Heart left ventricle (tissue), 16 donors: Measurements from ENCODE around the gene SLC22A13. TPM values are rescaled to one million over a fixed set of nuclear protein-coding genes. Genes with fewer than 3 reads are reported as not detected.

Source experiments
- ATAC-seq, 4 donors: fragments of 200-7000 bp; cut with Tn5 transposase; one replicate each; pipeline ENCODE4 v1.9.1; 2020 to 2022; ENCODE audit warnings: moderate library complexity in 4 of 4, mild to moderate bottlenecking in 3 of 4, moderate number of reproducible peaks in 1 of 4
- DNase-seq, 5 donors: peaks; one replicate each; pipeline ENCODE4 v3.0.0-alpha.2; 2020
- H3K27ac ChIP-seq, 12 donors: fragments of 200-600 bp; sonication (generic) in 4 of 12; one replicate each; pipeline versions ENCODE4 v1.5.0 to v1.8.0; 2016 to 2022; ENCODE audit warnings: mild to moderate bottlenecking in 2 of 12
- H3K27me3 ChIP-seq, 9 donors: fragments of 200-600 bp; sonication (generic) in 2 of 9; one replicate each; pipeline versions ENCODE4 v1.5.1 to v1.8.0; 2016 to 2022; ENCODE audit warnings: mild to moderate bottlenecking in 3 of 9
- H3K36me3 ChIP-seq, 9 donors: fragments of 200-600 bp; sonication (generic) in 2 of 9; one replicate each; pipeline versions ENCODE4 v1.5.0 to v1.8.0; 2018 to 2022; ENCODE audit warnings: mild to moderate bottlenecking in 2 of 9
- H3K4me1 ChIP-seq, 12 donors: fragments of 200-600 bp; sonication (generic) in 4 of 12; one replicate each; pipeline versions ENCODE4 v1.5.0 to v1.8.0; 2016 to 2022; ENCODE audit warnings: mild to moderate bottlenecking in 3 of 12
- H3K4me3 ChIP-seq, 12 donors: fragments of 200-600 bp; sonication (generic) in 4 of 12; one replicate each; pipeline versions ENCODE4 v1.5.0 to v1.8.0; 2017 to 2022; ENCODE audit warnings: mild to moderate bottlenecking in 9 of 12, moderate library complexity in 4 of 12
- H3K9me3 ChIP-seq, 12 donors: fragments of 200-600 bp; sonication (generic) in 4 of 12; one replicate each; pipeline versions ENCODE4 v1.5.0 to v1.8.0; 2016 to 2022; ENCODE audit warnings: mild to moderate bottlenecking in 1 of 12
- CTCF ChIP-seq, 12 donors: fragments of 200-600 bp; sonication (generic) in 4 of 12; IDR thresholded peaks; one replicate each; pipeline versions ENCODE4 v1.5.0 to v1.8.0; 2018 to 2022; ENCODE audit warnings: antibody characterized with exemption in 12 of 12, mild to moderate bottlenecking in 5 of 12
- POLR2A ChIP-seq, 2 donors: fragments of 450-650 bp; IDR thresholded peaks; one replicate each; pipeline ENCODE4 v1.6.1; 2017; ENCODE audit warnings: antibody characterized with exemption in 2 of 2, mild to moderate bottlenecking in 2 of 2, moderate library complexity in 2 of 2
- WGBS, 4 donors: extraction: QIAGEN DNeasy Blood & Tissue Kit in 2 of 4; methylation state at CpG; one replicate each; pipeline versions ENCODE4 v1.1.5 to v1.1.7; 2013 to 2018; 5-methylcytosine and 5-hydroxymethylcytosine counted together
- intact Hi-C, 10 donors: fragments of 100-400 bp; cut with DNase I; formaldehyde crosslinking; loops; one replicate each; pipeline versions ENCODE4 v1.11.1 to v1.14.2; 2022
- polyA plus RNA-seq, 2 donors: library from polyadenylated mRNA; stranded (reverse); fragments of 200-250 nt; gene quantifications; one replicate each; pipeline ENCODE4 v1.2.3, GENCODE V29; 2013
- total RNA-seq, 9 donors: library from RNA; depleted of rRNA in 2 of 9; stranded (reverse); fragments of >200 nt in 2 of 9; fragmentation: NEBNext Ultra II Directional in 3 of 9; extraction: Animal tissue kit (Norgen Biotek cat#: 25700) in 3 of 9; gene quantifications; one replicate each; pipeline versions ENCODE4 v1.1.0 to v1.2.4, GENCODE V29; 2016 to 2023
- donor health status: ischemic (EF 13 %, LVEDD 7.1; RV severe dilation, severe dysfunction).
- donor health status: healthy with polysubstance abuse.
- donor health status: DM: no; HTN: yes; CAD: no.
- donor health status: DM: no; HTN: no; CAD: no.
- donor health status: ischemic (EF 25% LVEDD 6.9; RV normal size, moderate dysfunction).
- donor health status: ischemic (EF 25% LVEDD 5.7; RV mildly dilated, moderate dysfunction).
- donor health status: healthy.
- donor health status: DM: yes; HTN: yes; CAD: no.
- donor health status: ischemic (EF 35%, LVEDD 5.7; RV mildly dilated, moderate dysfunction).
- donor health status: nonischemic (EF 11% LVEDD 7.7; RV severe dilation, severe dysfunction).
- donor health status: DM: yes; HTN: yes; CAD: no.
- donor health status: PGD.
- donor health status: ischemic (EF 29% LVEDD 5.4; RV normal size, mild dysfunction).
- donor health status: nonischemic (EF 23%, LVEDD 6.1; RV moderate dilation, normal function).

Gene SLC22A13
- total and polyA plus RNA-seq, 11 donors = 0.07 to 0.24 (median 0.13) TPM; not detected in 5

GRCh38 chr3:38323060-38323459, 57.4 kb downstream of the SLC22A13 start:
- intact Hi-C loops = no loop called here
- Histone ChIP-seq H3K9me3 (peaks cover 0 to 11% (median 0%) of the 10 kb centered on the region in 12 donors), H3K36me3 (no peaks in the 10 kb centered on the region), H3K4me1 (no peaks in the 10 kb centered on the region), H3K27ac (no peak overlapping the region), H3K27me3 (peaks cover 0 to 7% (median 0%) of the 10 kb centered on the region in 9 donors), H3K4me3 (no peak overlapping the region)
- 88 to 94% (median 89%) methylated on average over 1 of the region's 1 CpG for WGBS, 4 donors
- no peak for ATAC-seq
- no peak for DNase-seq
- TF ChIP-seq CTCF (IDR thresholded peaks at IDR 0.05) = no peak
- no peak for TF ChIP-seq POLR2A (IDR thresholded peaks at IDR 0.05)

GRCh38 chr3:38325256-38325655, 59.6 kb downstream of the SLC22A13 start:
- TF ChIP-seq CTCF (IDR thresholded peaks at IDR 0.05) = no peak
- TF ChIP-seq POLR2A (IDR thresholded peaks at IDR 0.05) = no peak
- Histone ChIP-seq H3K27ac (no peak overlapping the region), H3K27me3 (peaks cover 0 to 7% (median 0%) of the 10 kb centered on the region in 9 donors), H3K4me3 (no peak overlapping the region), H3K9me3 (peaks cover 0 to 11% (median 0%) of the 10 kb centered on the region in 12 donors), H3K4me1 (no peaks in the 10 kb centered on the region), H3K36me3 (no peaks in the 10 kb centered on the region)
- intact Hi-C loops = no loop called here
- DNase-seq = no peak
- WGBS, 4 donors = 78 to 88% (median 82%) methylated on average over 2 of the region's 2 CpGs
- no peak for ATAC-seq

GRCh38 chr3:38327335-38328009, 61.9 kb downstream of the SLC22A13 start:
- DNase-seq (no peak), ATAC-seq (no peak)
- intact Hi-C loops = no loop called here
- Histone ChIP-seq H3K4me3 (no peak overlapping the region), H3K27ac (no peak overlapping the region), H3K4me1 (no peaks in the 10 kb centered on the region), H3K27me3 (peaks cover 0 to 7% (median 0%) of the 10 kb centered on the region in 9 donors), H3K9me3 (no peaks in the 10 kb centered on the region), H3K36me3 (no peaks in the 10 kb centered on the region)
- TF ChIP-seq POLR2A (IDR thresholded peaks at IDR 0.05) = no peak
- no peak for TF ChIP-seq CTCF (IDR thresholded peaks at IDR 0.05)

Other genes starting within 250 kb of the SLC22A13 start
- 10 to 100 TPM in 7 of 9 donors, 1 to 10 TPM in 2; 8.1 to 14.9 (median 12.4) TPM for gene PLCD1, start 236.2 kb upstream of the SLC22A13 start, total RNA-seq
- gene PLCD1, start 236.2 kb upstream of the SLC22A13 start, polyA plus RNA-seq = 10 to 100 TPM in 1 of 2 donors, 1 to 10 TPM in 1; 9.5 to 10.6 TPM
- 1 to 10 TPM in 1 of 9 donors, under 1 TPM in 7, not detected in 1; 0.07 to 1.3 (median 0.16) TPM for gene DLEC1, start 226.6 kb upstream of the SLC22A13 start, total RNA-seq
- gene DLEC1, start 226.6 kb upstream of the SLC22A13 start, polyA plus RNA-seq = under 1 TPM; 0.06 to 0.61 TPM
- 100 to 1,000 TPM in 7 of 9 donors, 10 to 100 TPM in 2; 84.4 to 139 (median 105) TPM for gene ACAA1, start 128.7 kb upstream of the SLC22A13 start, total RNA-seq
- gene ACAA1, start 128.7 kb upstream of the SLC22A13 start, polyA plus RNA-seq = 100 to 1,000 TPM in 1 of 2 donors, 10 to 100 TPM in 1; 62.7 to 136 TPM
- 10 to 100 TPM in 3 of 9 donors, 1 to 10 TPM in 6; 5.4 to 47.2 (median 8.2) TPM for gene MYD88, start 127.2 kb upstream of the SLC22A13 start, total RNA-seq
- 10 to 100 TPM in 1 of 2 donors, 1 to 10 TPM in 1; 3.7 to 11.7 TPM for gene MYD88, start 127.2 kb upstream of the SLC22A13 start, polyA plus RNA-seq
- 10 to 100 TPM; 21.4 to 38.3 (median 31.7) TPM for gene OXSR1, start 100.3 kb upstream of the SLC22A13 start, total RNA-seq
- 10 to 100 TPM; 10.4 to 32.6 TPM for gene OXSR1, start 100.3 kb upstream of the SLC22A13 start, polyA plus RNA-seq
- under 1 TPM in 2 of 9 donors, not detected in 7; 0.13 to 0.14 TPM for gene SLC22A14, start 16.5 kb downstream of the SLC22A13 start, total RNA-seq
- gene SLC22A14, start 16.5 kb downstream of the SLC22A13 start, polyA plus RNA-seq = under 1 TPM; 0.06 to 0.11 TPM
- 1 to 10 TPM in 5 of 9 donors, under 1 TPM in 4; 0.35 to 2.9 (median 1.3) TPM for gene XYLB, start 81.0 kb downstream of the SLC22A13 start, total RNA-seq
- gene XYLB, start 81.0 kb downstream of the SLC22A13 start, polyA plus RNA-seq = under 1 TPM; 0.23 to 0.42 TPM
- 10 to 100 TPM in 1 of 9 donors, 1 to 10 TPM in 8; 3.5 to 12.4 (median 6.2) TPM for gene ACVR2B, start 188.1 kb downstream of the SLC22A13 start, total RNA-seq
- gene ACVR2B, start 188.1 kb downstream of the SLC22A13 start, polyA plus RNA-seq = 1 to 10 TPM; 1.3 to 1.5 TPM
- 10 to 100 TPM; 18.3 to 35.6 (median 25.0) TPM for gene EXOG, start 230.5 kb downstream of the SLC22A13 start, total RNA-seq
- 10 to 100 TPM; 19.1 to 35.9 TPM for gene EXOG, start 230.5 kb downstream of the SLC22A13 start, polyA plus RNA-seq